Stimulated activated CD4-positive, alpha-beta T cell treated with anti-CD3 and anti-CD28 coated beads, Interleukin-1b, Interleukin-23, amount 100 ng/mL, for 48 hours (primary cell): Measurements from ENCODE around the gene ARID5B.
A peak's percentile ranks its signal among the peaks of the same experiment; 100 is the strongest.

Experiments used
- DNase-seq: peaks from one replicate; pipeline ENCODE4 v3.0.0-alpha.2; 2020

Gene ARID5B

DNA sequence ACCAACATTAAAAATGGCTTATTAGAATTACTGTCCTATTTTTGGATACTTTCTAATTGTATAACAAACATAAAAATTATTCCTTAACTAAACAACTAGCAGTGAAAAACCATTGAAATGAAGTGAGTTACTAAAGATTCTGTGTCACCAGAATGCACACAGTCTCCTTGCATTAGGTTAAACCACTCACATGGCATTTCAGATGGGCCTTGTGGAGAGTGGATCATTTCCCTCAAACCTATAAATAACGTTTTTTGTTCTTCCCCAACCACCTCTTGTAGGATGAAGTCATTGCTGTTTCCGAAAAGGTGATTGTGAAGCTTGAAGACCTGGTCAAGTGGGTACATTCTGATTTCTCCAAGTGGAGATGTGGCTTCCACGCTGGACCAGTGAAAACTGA is 38.4 kb downstream of the ARID5B start:
- no peak for DNase-seq

- no peak for DNase-seq
Observed at GRCh38 chr10:61941202-61941681, 39.7 kb downstream of the ARID5B start.

- no peak for DNase-seq
Observed at GRCh38 chr10:61942604-61943461, 41.3 kb downstream of the ARID5B start.

GRCh38 chr10:61943674-61944378 is 42.3 kb downstream of the ARID5B start:
- DNase-seq: peak; percentile 43

GRCh38 chr10:61944410-61945147 is 43.1 kb downstream of the ARID5B start:
- no peak for DNase-seq

- DNase-seq: no peak
Observed at GRCh38 chr10:61949687-61950086, 48.2 kb downstream of the ARID5B start.

- DNase-seq: no peak
Observed at GRCh38 chr10:61950449-61951143, 49.1 kb downstream of the ARID5B start.

- no peak for DNase-seq
Observed at GRCh38 chr10:61951144-61951483, 49.6 kb downstream of the ARID5B start.

GRCh38 chr10:61952028-61952674 is 50.7 kb downstream of the ARID5B start:
- DNase-seq: no peak

DNA sequence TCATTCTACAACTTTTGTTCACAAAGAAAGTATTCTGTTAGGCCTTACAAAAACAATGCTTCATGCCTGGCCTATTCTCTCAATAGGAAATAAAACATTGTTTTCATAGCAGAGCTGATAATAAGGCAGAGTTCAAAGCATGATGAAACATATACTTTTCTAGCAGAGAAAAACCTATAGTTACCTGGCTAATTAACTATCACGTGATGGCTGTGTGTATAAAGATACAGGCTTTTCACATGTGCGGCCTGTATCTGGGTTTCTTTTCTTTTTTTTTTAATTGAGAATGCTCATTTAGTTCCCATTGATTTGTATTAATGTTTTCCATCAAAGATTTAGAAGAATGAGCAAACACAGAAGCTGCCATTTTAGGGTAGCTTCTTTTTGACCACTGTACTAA is 51.7 kb downstream of the ARID5B start:
- DNase-seq: no peak

DNA sequence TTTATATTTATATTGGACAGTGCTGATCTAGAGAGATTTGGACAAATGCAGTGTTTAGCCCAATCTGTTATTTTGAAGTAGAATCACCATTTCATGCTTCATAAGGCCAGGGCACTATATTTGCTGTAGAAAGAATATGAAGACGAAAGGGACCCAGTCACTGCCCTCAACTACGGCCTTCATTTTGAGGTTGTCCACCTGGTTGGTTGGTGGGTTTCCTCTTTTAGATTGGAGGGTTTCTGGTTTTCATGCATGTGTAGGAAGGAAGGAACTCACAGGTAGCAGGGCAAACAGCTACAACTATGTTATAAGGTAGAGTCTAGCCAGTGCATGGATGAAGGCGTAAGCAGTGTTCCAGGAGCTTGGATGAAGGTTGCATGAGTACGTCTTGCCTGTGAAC is 56.3 kb downstream of the ARID5B start:
- no peak for DNase-seq

GRCh38 chr10:61958311-61958710 is 56.8 kb downstream of the ARID5B start:
- no peak for DNase-seq

GRCh38 chr10:61958805-61959204 is 57.3 kb downstream of the ARID5B start:
- no peak for DNase-seq

GRCh38 chr10:61959814-61960213 is 58.3 kb downstream of the ARID5B start:
- no peak for DNase-seq

DNA sequence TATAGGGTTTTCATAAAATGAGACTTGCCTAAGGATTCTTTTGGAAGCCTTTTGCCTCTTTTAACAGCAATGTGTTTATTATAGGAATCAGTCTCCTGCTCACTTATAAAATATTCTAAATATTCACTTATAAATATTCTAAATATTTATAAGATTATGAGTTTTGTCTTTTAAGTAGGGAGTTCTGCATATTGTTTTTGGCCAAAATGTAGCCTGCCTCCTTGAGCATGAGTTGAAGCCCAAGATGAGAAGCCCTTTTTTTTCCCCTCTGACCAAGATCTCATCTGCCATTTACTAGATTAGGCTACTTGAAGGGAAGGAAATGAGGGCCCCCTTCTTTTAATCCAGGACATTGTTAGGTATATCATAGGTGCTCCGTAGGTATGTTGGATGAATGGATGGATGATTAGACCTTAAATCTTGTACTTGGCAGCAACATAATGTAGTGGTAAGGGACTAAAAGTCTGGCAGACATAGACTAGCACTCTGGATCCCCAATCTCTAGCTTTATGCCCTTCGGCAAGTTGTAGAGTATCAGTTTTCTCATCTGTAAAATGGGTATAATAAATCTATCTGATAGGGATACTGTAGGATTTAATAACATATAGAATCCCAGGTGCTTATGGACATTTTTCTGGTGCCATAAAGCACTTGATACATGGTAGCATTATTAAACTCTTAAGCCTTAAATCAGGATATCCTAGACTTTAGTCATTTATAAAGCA is 59.1 kb downstream of the ARID5B start:
- DNase-seq: no peak

GRCh38 chr10:61961278-61961677 is 59.8 kb downstream of the ARID5B start:
- DNase-seq: no peak

- DNase-seq: no peak
Observed at GRCh38 chr10:61962971-61963370, 61.5 kb downstream of the ARID5B start.

GRCh38 chr10:61963669-61964058 is 62.2 kb downstream of the ARID5B start:
- no peak for DNase-seq

- DNase-seq: no peak
Observed at GRCh38 chr10:61964059-61964709, 62.7 kb downstream of the ARID5B start.

DNA sequence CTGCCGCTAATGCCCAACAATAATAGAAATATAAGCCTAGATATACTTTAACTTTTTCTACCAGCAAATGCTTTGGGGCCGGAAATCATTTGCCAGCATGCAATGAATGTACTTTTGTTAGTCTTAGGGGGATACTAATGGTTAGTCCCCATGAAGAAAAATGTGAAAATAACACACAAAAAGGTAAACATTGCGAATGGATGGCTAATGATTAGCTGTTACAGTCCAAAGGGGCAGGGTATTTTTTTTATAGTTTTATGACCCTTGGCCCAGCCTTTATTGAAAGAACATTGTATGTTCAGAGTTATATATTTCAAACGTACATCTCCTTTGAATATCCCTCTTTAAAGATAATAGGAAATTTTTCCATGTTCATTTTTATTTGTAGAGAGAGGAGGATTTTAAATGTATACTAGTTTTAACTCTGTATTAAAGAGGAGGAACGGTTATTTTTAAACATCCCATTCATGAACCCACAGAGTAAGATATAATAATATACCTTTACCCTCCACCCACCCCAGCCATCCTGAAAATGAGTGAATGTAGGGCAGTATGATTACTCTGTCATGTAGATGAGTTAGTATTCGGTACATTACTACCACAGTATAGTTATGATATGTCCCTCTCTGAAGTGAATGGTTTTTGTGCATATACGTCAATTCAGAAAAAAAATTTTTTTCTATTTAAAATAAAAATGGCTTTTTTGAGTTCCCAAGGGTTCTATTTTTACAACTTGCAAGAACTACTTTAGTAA is 63.6 kb downstream of the ARID5B start:
- DNase-seq: no peak
